CD14-positive monocyte (primary cell): Measurements from ENCODE around the gene AKR1D1. TPM values are rescaled to one million over a fixed set of nuclear protein-coding genes. Genes with fewer than 3 reads are reported as not detected.

Experiments used
- DNase-seq, 3 donors: peaks; one replicate each; pipeline ENCODE4 v3.0.0-alpha.2; 2011 to 2022
- H2AFZ ChIP-seq: 2 replicates; pipeline ENCODE4 v1.6.0; 2012; ENCODE audit warnings: mild to moderate bottlenecking, low read depth, low read length, inconsistent platforms; ENCODE audit not compliant: insufficient read depth, poor library complexity, severe bottlenecking
- H3K27ac ChIP-seq, 2 donors: 1 replicate in 1 of 2; 2 replicates in 1 of 2; pipeline ENCODE4 v1.5.1; 2012 to 2013; ENCODE audit warnings: low read length in 2 of 2, control low read depth in 1 of 2, inconsistent platforms in 1 of 2, low read depth in 1 of 2, mild to moderate bottlenecking in 1 of 2
- H3K27me3 ChIP-seq, 2 donors: one replicate each; pipeline versions ENCODE4 v1.6.0 to v1.6.1; 2011 to 2013; ENCODE audit warnings: low read length in 2 of 2; ENCODE audit not compliant: control insufficient read depth in 2 of 2, insufficient read depth in 2 of 2
- H3K36me3 ChIP-seq, 2 donors: replicated peaks in 1 of 2; 1 replicate in 1 of 2; 2 replicates in 1 of 2; pipeline versions ENCODE4 v1.5.1 to v1.6.1; 2012 to 2013; ENCODE audit warnings: low read length in 2 of 2, control low read depth in 1 of 2, inconsistent platforms in 1 of 2, mild to moderate bottlenecking in 1 of 2; ENCODE audit not compliant: insufficient read depth in 2 of 2, control insufficient read depth in 1 of 2
- H3K4me1 ChIP-seq, 2 donors: 1 replicate in 1 of 2; 2 replicates in 1 of 2; pipeline versions ENCODE4 v1.5.1 to v1.6.1; 2012 to 2013; ENCODE audit warnings: low read length in 2 of 2, control low read depth in 1 of 2, inconsistent platforms in 1 of 2, mild to moderate bottlenecking in 1 of 2, moderate library complexity in 1 of 2; ENCODE audit not compliant: insufficient read depth in 2 of 2, control insufficient read depth in 1 of 2
- H3K4me2 ChIP-seq: replicated peaks from 2 replicates; pipeline ENCODE3; 2012; ENCODE audit warnings: low read length, moderate library complexity, mild to moderate bottlenecking; ENCODE audit not compliant: poor library complexity, severe bottlenecking; ENCODE audit errors: extremely low read depth
- H3K4me3 ChIP-seq, 3 experiments: fragments of 200-600 bp in 1 of 3; sonication (generic) in 1 of 3; replicated peaks in 1 of 3; 1 replicate in 2 of 3; 2 replicates in 1 of 3; pipeline ENCODE4 v1.5.1; 2011 to 2013; ENCODE audit warnings: low read length in 3 of 3, mild to moderate bottlenecking in 3 of 3, control low read depth in 2 of 3, low read depth in 2 of 3, inconsistent platforms in 1 of 3, moderate library complexity in 1 of 3
- H3K79me2 ChIP-seq: 2 replicates; pipeline ENCODE4 v1.6.0; 2012; ENCODE audit warnings: mild to moderate bottlenecking, control low read depth, inconsistent platforms, low read length, moderate library complexity; ENCODE audit not compliant: insufficient read depth
- H3K9ac ChIP-seq: 2 replicates; pipeline ENCODE4 v1.6.0; 2017; ENCODE audit warnings: low read length, mild to moderate bottlenecking; ENCODE audit not compliant: insufficient read depth, poor library complexity, severe bottlenecking
- H3K9me3 ChIP-seq, 2 donors: replicated peaks in 1 of 2; 1 replicate in 1 of 2; 2 replicates in 1 of 2; pipeline versions ENCODE4 v1.5.1 to v1.6.1; 2012 to 2013; ENCODE audit warnings: low read length in 2 of 2, control low read depth in 1 of 2; ENCODE audit not compliant: control insufficient read depth in 1 of 2, insufficient read depth in 1 of 2
- H4K20me1 ChIP-seq: 2 replicates; pipeline ENCODE4 v1.6.0; 2012; ENCODE audit warnings: mild to moderate bottlenecking, low read length, control low read depth, moderate library complexity; ENCODE audit not compliant: insufficient read depth
- H3K27ac Mint-ChIP-seq, 7 donors: one replicate each; pipeline ENCODE4 v1.8.0; 2020; ENCODE audit warnings: mild to moderate bottlenecking in 7 of 7, mixed read lengths in 7 of 7, moderate library complexity in 6 of 7, inconsistent platforms in 2 of 7
- H3K27me3 Mint-ChIP-seq, 3 donors: one replicate each; pipeline ENCODE4 v1.8.0; 2021 to 2022; ENCODE audit warnings: low read depth in 3 of 3, mild to moderate bottlenecking in 3 of 3, mixed read lengths in 3 of 3, moderate library complexity in 3 of 3, inconsistent platforms in 1 of 3
- H3K36me3 Mint-ChIP-seq, 2 donors: one replicate each; pipeline ENCODE4 v1.8.0; 2020; ENCODE audit warnings: mixed read lengths in 2 of 2, inconsistent platforms in 1 of 2, mild to moderate bottlenecking in 1 of 2
- H3K4me1 Mint-ChIP-seq: one replicate; pipeline ENCODE4 v1.8.0; 2020; ENCODE audit warnings: mild to moderate bottlenecking, mixed read lengths
- H3K4me3 Mint-ChIP-seq, 2 donors: one replicate each; pipeline ENCODE4 v1.8.0; 2020; ENCODE audit warnings: mild to moderate bottlenecking in 2 of 2, mixed read lengths in 2 of 2, moderate library complexity in 1 of 2
- H3K9me3 Mint-ChIP-seq, 7 donors: one replicate each; pipeline ENCODE4 v1.8.0; 2020 to 2022; ENCODE audit warnings: mixed read lengths in 7 of 7, mild to moderate bottlenecking in 6 of 7, moderate library complexity in 6 of 7, inconsistent platforms in 2 of 7
- WGBS: methylation state at CpG from one replicate; pipeline ENCODE4 v1.1.5; 2013; ENCODE audit warnings: missing lambda C conversion rate; ENCODE audit not compliant: insufficient coverage; 5-methylcytosine and 5-hydroxymethylcytosine counted together
- intact Hi-C, 2 donors: fragments of 100-400 bp; cut with micrococcal nuclease; formaldehyde crosslinking; loops; one replicate each; pipeline versions ENCODE4 v1.15.0 to v1.15.1; 2023
- polyA plus RNA-seq, 3 donors: library from polyadenylated mRNA; depleted of rRNA in 1 of 3; unstranded in 2 of 3; stranded (reverse) in 1 of 3; fragments of 300-500 nt in 2 of 3; fragments of >200 nt in 1 of 3; fragmentation: Illumina TruSeq in 2 of 3; gene quantifications; 1 replicate in 2 of 3; 2 replicates in 1 of 3; pipeline ENCODE4 v1.2.3, GENCODE V29; 2012 to 2021
- TF ChIP-seq, protein P1 (sequence below): fragments of 200-600 bp; IDR thresholded peaks from one replicate; pipeline ENCODE4 v1.8.0; 2022; ENCODE audit warnings: antibody characterized with exemption, mild to moderate bottlenecking

Gene AKR1D1
- polyA plus RNA-seq, 3 donors: not detected

DNA sequence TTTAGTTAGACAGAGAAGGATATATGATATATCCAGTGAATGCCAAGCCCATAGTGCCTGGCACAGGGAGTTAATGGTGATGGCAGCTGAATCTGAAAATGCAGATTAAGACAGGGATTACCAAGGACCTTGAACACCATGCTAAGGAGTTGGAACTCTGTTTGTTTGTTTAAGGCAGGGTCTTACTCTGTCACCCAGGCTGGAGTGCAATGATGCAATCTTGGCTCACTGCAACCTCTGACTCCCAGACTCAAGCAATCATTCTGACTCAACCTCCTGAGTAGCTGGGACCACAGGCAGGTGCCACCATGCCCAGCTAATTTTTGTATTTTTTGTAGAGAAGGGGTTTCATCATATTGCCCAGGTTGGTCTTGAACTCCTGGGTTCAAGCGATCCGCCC lies 1.6 kb downstream of the AKR1D1 start:
- WGBS: 100% methylated on average over 2 of the region's 2 CpGs
- no peak overlapping the region for H3K27ac ChIP-seq
- no peak for DNase-seq
- intact Hi-C loops: no loop called here
- Mint-ChIP-seq H3K27ac (no peak overlapping the region), H3K4me3 (no peak overlapping the region), H3K4me1 (no peaks in the 10 kb centered on the region), H3K9me3 (peaks cover 2 to 19% (median 8%) of the 10 kb centered on the region in 7 donors), H3K36me3 (no peaks in the 10 kb centered on the region), H3K27me3 (no peaks in the 10 kb centered on the region)
- H3K79me2 ChIP-seq: no peaks in the 10 kb centered on the region
- TF ChIP-seq, protein P1, sequence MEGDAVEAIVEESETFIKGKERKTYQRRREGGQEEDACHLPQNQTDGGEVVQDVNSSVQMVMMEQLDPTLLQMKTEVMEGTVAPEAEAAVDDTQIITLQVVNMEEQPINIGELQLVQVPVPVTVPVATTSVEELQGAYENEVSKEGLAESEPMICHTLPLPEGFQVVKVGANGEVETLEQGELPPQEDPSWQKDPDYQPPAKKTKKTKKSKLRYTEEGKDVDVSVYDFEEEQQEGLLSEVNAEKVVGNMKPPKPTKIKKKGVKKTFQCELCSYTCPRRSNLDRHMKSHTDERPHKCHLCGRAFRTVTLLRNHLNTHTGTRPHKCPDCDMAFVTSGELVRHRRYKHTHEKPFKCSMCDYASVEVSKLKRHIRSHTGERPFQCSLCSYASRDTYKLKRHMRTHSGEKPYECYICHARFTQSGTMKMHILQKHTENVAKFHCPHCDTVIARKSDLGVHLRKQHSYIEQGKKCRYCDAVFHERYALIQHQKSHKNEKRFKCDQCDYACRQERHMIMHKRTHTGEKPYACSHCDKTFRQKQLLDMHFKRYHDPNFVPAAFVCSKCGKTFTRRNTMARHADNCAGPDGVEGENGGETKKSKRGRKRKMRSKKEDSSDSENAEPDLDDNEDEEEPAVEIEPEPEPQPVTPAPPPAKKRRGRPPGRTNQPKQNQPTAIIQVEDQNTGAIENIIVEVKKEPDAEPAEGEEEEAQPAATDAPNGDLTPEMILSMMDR: no peak
- H2AFZ ChIP-seq: no peak overlapping the region
- H3K9me3 ChIP-seq: peaks cover 2 to 5% of the 10 kb centered on the region in 2 donors
- no peaks in the 10 kb centered on the region for H3K4me1 ChIP-seq
- no peaks in the 10 kb centered on the region for H3K36me3 ChIP-seq
- no peak overlapping the region for H3K4me2 ChIP-seq
- no peaks in the 10 kb centered on the region for H4K20me1 ChIP-seq
- no peak overlapping the region for H3K4me3 ChIP-seq
- no peaks in the 10 kb centered on the region for H3K27me3 ChIP-seq
- H3K9ac ChIP-seq: no peak overlapping the region

DNA sequence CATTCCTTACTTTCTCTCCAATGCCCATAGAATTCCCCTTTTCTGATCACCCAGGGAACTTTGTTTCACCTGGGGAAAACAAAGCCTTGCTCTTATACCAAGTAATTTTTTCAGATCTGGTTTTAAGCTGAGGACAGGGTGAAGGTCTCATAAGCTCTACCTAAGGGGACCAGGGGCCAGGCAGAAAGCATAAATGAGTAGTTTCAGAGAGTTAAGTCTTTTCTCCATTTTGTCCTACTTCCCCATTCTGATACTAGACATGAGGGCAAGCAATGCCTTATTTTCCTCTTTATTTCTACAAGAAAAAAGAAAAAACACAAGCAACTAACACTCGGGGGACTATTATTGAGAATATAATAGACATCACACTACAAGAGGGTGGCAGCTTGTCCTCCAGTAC lies 2.9 kb downstream of the AKR1D1 start:
- TF ChIP-seq, protein P1: no peak
- no CpG with 5 or more reads among the region's 1 CpG for WGBS
- DNase-seq: no peak
- no peaks in the 10 kb centered on the region for H3K4me1 Mint-ChIP-seq
- no peaks in the 10 kb centered on the region for H3K4me1 ChIP-seq
- no peak overlapping the region for H3K27ac ChIP-seq
- H3K4me3 Mint-ChIP-seq: no peak overlapping the region
- intact Hi-C loops: no loop called here
- no peaks in the 10 kb centered on the region for H3K79me2 ChIP-seq
- no peak overlapping the region for H3K27ac Mint-ChIP-seq
- H3K9ac ChIP-seq: no peak overlapping the region
- no peaks in the 10 kb centered on the region for H3K36me3 ChIP-seq
- H3K9me3 Mint-ChIP-seq: peaks cover 1 to 13% (median 8%) of the 10 kb centered on the region in 7 donors
- no peaks in the 10 kb centered on the region for H3K36me3 Mint-ChIP-seq
- H3K4me2 ChIP-seq: no peak overlapping the region
- H3K27me3 Mint-ChIP-seq: no peaks in the 10 kb centered on the region
- H4K20me1 ChIP-seq: no peaks in the 10 kb centered on the region
- no peak overlapping the region for H2AFZ ChIP-seq
- no peaks in the 10 kb centered on the region for H3K27me3 ChIP-seq
- H3K9me3 ChIP-seq: peaks cover 0 to 2% of the 10 kb centered on the region in 2 donors
- no peak overlapping the region for H3K4me3 ChIP-seq
